Activated CD8-positive, alpha-beta memory T cell treated with anti-CD3 and anti-CD28 coated beads for 48 hours (primary cell): ENCODE data around the gene TRNT1.

Experiments
- DNase-seq, 3 experiments: peaks; one replicate each; pipeline ENCODE4 v3.0.0-alpha.2; 2020; ENCODE audit warnings: low read depth in 2 of 3, low spot score in 2 of 3

Gene TRNT1

GRCh38 chr3:3110749-3111361, 15.9 kb upstream of the TRNT1 start:
- no peak for DNase-seq

- no peak for DNase-seq
These were observed 13.6 kb upstream of the TRNT1 start for GRCh38 chr3:3113042-3113709.

DNA sequence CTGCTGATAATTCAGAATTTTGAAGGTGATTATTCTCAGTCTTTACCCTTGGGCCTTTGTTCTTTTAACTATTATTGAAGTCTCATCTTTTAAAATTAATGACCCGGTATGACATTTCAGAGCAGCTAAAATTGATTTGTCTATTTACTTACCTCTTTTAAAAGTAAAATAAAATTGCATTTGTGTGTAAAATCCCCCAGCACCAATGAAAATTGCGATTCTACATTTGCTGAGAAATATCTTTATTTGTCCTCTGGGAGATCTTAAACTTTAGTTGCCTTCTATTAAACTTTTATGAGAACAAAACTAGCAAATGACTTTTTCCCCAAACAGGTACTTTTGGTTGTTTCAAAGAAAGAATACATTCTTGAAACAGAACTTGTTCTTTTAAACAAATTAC, 9.1 kb upstream of the TRNT1 start:
- no peak for DNase-seq

DNA sequence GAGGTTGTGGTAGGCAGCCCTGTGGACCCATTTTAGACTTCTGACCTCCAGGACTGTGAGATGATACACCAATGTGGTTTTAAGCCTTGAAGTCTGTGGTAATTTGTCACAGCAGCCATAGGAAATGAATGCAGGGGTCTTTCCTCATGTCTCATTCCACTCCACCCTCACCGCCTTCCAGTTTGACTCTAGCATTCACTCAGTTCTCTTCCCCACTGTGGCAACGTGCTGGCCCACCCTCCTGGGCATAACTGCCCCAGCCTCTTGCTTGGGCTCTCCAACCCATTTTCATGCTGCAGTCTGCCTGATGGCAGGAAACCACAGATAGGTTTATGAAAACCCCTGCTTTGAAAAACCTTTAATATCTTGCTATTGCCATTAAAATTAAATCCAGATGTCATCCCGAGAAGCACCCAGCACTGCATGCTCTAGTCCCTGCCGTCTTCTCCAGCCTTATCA, 7.3 kb upstream of the TRNT1 start:
- DNase-seq = no peak

DNA sequence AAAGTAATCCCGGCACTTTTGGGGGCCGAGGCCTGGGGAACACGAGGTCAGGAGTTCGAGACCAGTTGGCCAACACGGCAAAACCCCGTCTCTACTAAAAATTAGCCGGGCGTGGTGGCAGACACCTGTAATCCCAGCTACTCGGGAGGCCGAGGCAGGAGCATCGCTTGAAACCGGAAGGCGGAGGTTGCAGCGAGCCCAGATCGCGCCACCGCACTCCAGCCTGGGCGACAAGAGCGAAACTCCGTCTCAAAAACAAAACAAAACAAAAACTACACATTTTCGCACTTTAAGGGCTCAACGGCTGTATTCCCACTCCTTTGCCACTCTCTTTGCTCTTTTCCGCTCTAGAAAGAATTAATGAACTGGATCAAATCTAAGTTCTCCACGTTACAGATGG, 763 bp upstream of the TRNT1 start:
- DNase-seq = no peak

DNA sequence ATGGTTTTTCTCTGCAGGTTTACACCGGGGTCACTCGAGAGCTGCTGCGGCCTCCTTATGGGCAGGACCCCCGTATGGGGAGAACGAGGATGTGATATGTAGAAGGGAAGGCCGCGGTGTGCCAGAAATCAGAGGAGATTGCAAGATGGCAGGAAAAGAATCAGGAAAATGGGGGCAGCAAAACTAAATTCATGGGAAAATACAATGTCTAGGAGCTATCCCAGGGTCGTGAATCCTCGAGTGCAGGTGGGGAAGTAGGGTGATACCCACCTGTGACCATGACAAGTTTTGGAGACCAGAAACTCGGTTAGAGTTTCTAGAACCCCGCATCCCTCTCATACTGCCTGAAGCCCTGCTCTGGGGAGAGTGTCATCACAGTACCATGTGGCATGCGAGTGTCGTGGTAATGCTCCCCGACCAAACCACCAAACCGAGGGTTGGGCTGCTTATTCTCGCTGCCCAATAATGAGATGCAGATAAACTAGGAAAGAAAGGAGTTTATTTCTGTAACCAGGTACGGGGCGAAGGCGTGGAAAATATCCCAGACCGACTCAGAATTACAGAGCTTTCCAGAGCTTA, 781 bp downstream of the TRNT1 start:
- DNase-seq = peak in 1 of 3 experiments; percentile 21

DNA sequence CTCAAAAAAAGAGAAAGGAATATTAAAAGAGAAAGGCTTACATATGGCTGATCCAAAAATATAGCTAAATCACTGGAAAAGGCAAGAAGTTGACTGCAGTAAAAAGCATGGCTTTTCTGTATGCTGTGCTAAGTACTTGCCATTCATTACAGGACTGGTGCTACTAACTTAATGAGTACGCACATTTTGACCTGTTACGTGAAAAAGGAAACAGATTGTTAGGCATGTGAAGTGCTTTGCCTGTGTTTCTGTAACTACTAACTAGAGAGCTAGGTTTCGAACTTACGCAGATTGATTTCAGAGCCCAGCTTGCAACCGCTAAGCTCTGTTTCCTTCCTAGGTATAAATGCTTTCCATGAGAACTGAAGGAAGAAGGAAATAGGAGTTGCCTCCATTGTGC, 2.8 kb downstream of the TRNT1 start:
- DNase-seq = no peak

GRCh38 chr3:3133500-3133899, 6.8 kb downstream of the TRNT1 start:
- DNase-seq = no peak

DNA sequence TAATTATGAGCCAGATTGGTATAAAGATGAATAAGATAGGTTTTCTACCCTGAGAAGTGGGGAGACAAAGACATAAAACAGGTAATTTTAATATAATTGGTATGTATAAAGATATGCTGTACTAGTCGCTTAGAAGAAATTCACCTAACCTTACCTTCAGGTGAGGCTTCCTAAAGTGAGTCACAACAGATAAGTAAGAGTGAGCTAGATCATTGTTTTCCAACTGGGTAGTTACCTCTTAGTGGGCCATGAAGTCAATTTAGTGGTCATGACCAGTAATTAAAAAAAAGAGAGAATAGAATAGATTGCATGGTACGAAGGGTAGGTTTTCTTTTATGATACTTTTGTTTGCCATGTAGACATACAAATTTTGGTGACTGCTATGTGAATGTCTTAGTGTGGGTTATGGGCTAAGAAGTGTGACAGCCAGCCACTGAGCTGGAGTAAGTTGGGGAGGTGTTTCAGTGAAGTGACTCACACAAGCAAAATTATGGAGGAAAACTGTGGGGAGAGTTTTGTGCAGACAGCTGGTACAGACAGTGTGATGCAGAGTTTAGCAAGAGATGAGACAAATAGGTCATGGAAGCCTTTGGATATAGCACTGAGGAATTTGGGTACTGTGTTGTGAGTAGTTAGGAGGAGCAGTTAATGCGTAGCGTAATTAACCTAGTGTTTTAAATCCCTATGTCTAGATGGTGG, 8.2 kb downstream of the TRNT1 start:
- no peak for DNase-seq

GRCh38 chr3:3137526-3137925, 10.8 kb downstream of the TRNT1 start:
- no peak for DNase-seq

- no peak for DNase-seq
These were observed 15.2 kb downstream of the TRNT1 start for GRCh38 chr3:3141939-3142338.

GRCh38 chr3:3145831-3146230, 19.1 kb downstream of the TRNT1 start:
- no peak for DNase-seq

DNA sequence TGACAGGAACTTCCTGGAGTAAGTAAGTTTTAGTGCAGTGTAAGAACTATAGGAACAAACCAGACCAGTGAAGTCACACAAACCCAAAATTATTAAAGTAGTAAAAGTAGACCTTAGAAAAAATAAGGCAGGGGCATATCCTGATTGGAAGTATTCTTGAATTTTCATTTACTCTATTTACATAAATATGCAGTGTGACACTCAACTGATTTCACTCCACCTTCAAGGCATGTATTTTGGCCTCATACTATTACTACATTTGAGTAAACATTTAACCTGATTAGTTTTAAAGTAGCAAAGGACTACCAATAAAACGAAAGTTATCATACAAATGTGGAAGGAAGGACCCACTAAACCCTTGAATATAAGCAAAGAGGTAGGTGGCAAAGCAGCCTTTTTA, 22.8 kb downstream of the TRNT1 start:
- DNase-seq = no peak

- DNase-seq = no peak
These were observed 24.8 kb downstream of the TRNT1 start for GRCh38 chr3:3151513-3151912.

DNA sequence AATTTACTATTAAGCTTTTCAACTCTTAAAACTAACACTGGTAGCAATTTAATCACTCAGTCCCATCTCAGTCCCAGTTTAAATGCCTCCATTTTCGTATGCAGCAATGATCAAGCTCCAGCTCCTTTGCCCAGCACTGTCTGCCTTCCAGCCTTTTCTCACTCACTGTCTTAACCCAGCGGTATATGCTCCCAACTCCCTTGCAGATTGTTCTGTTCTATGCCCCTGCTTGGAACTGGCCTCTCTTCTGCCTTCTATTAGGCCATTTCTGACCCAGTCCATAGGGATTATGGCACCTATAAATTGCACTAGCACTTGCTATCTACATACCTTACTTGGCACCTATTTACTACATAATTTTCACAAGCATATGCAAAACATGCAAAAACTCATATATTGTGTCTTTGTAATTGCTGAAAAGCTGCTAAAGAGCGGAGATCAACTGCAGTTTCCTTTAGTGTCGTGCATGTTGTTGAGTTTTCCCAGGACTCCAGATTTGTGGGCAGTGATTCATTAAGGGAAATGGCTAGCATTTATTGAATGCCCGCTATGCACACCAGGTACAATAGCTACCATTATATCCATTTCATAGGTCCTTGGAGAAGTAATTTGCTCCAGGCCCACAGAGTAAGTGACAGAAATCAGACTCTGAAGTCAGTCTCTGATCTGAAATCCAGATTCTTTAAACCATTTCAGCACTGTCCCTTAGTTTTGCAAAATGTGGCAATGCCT, 28.3 kb downstream of the TRNT1 start:
- DNase-seq = no peak

GRCh38 chr3:3157484-3157883, 30.7 kb downstream of the TRNT1 start:
- DNase-seq = no peak

- no peak for DNase-seq
These were observed 34.1 kb downstream of the TRNT1 start for GRCh38 chr3:3160826-3161225.

- no peak for DNase-seq
These were observed 38.5 kb downstream of the TRNT1 start for GRCh38 chr3:3165241-3165640.

DNA sequence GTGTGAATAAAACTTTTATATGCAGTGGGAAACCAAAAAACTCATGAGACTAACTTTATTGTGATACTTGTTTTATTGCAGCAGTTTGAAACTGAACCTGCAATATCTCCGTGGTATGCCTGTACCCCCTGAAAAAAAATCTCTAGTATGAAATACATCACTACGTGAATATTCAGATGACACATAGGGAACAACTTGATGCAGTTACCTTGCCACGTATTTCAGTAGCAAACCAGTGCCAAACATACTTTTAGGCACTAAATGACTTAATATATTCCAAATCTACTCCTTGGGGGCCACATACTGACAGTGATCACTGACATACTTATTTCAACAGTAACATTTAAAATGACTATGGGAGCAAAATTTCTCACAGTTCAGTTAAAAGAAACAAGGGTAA, 38.9 kb downstream of the TRNT1 start:
- no peak for DNase-seq

DNA sequence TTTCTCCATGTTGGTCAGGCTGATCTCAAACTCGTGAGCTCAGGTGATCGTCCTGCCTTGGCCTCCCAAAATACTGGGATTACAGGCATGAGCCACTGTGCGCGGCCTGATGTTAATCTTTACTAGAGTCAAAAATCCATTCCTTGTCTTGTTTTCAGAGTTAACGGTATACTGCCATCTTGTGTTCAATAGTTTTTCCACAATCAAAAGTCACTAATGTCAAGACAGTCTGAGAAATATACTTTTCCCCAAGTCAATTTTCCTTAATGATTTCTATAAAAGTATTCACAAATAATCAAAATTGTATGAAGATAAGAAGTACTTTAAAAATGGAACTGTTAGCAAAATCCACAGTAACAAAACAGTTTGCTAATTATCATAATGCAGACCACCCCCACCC, 44.3 kb downstream of the TRNT1 start:
- no peak for DNase-seq

- DNase-seq = no peak
These were observed 45.9 kb downstream of the TRNT1 start for GRCh38 chr3:3172627-3173026.
